Duodenal mucosa (tissue), 2 donors: ENCODE measurements around the gene PLEKHA8.

Experiments used
- H3K27ac ChIP-seq: one replicate; pipeline ENCODE4 v1.7.0; 2013; ENCODE audit warnings: low read depth, low read length
- H3K27me3 ChIP-seq, 2 donors: one replicate each; pipeline ENCODE4 v1.7.0; 2013; ENCODE audit warnings: low read length in 2 of 2, control low read depth in 1 of 2; ENCODE audit not compliant: insufficient read depth in 2 of 2, control insufficient read depth in 1 of 2
- H3K36me3 ChIP-seq, 2 donors: one replicate each; pipeline ENCODE4 v1.7.0; 2013; ENCODE audit warnings: low read length in 2 of 2, control low read depth in 1 of 2; ENCODE audit not compliant: insufficient read depth in 2 of 2, control insufficient read depth in 1 of 2
- H3K4me1 ChIP-seq, 2 donors: one replicate each; pipeline ENCODE4 v1.7.0; 2013; ENCODE audit warnings: low read length in 2 of 2, control low read depth in 1 of 2; ENCODE audit not compliant: insufficient read depth in 2 of 2, control insufficient read depth in 1 of 2
- H3K4me3 ChIP-seq, 2 donors: one replicate each; pipeline ENCODE4 v1.7.0; 2013; ENCODE audit warnings: low read length in 2 of 2, low read depth in 1 of 2
- H3K9ac ChIP-seq, 2 donors: one replicate each; pipeline ENCODE4 v1.7.0; 2013; ENCODE audit warnings: low read length in 2 of 2, low read depth in 1 of 2
- H3K9me3 ChIP-seq, 2 donors: one replicate each; pipeline ENCODE4 v1.7.0; 2013; ENCODE audit warnings: low read length in 2 of 2, control low read depth in 1 of 2; ENCODE audit not compliant: control insufficient read depth in 1 of 2

Gene PLEKHA8

GRCh38 chr7:30076411-30076810 is 48.2 kb downstream of the PLEKHA8 start:
- H3K4me1 ChIP-seq, result no peaks in the 10 kb centered on the region
- H3K4me3 ChIP-seq, result no peak overlapping the region
- peaks cover 0 to 14% of the 10 kb centered on the region in 2 donors for H3K36me3 ChIP-seq
- H3K27me3 ChIP-seq, result no peaks in the 10 kb centered on the region
- H3K9me3 ChIP-seq, result no peaks in the 10 kb centered on the region
- no peak overlapping the region for H3K9ac ChIP-seq
- no peak overlapping the region for H3K27ac ChIP-seq

GRCh38 chr7:30078280-30078679 is 50.1 kb downstream of the PLEKHA8 start:
- H3K36me3 ChIP-seq, result peaks cover 0 to 14% of the 10 kb centered on the region in 2 donors
- H3K4me3 ChIP-seq, result no peak overlapping the region
- H3K9ac ChIP-seq, result no peak overlapping the region
- H3K27me3 ChIP-seq, result no peaks in the 10 kb centered on the region
- H3K4me1 ChIP-seq, result no peaks in the 10 kb centered on the region
- H3K27ac ChIP-seq, result no peak overlapping the region
- no peaks in the 10 kb centered on the region for H3K9me3 ChIP-seq

- Histone ChIP-seq H3K9ac (no peak overlapping the region), H3K4me1 (no peaks in the 10 kb centered on the region), H3K27ac (no peak overlapping the region), H3K9me3 (no peaks in the 10 kb centered on the region), H3K36me3 (peaks cover 0 to 14% of the 10 kb centered on the region in 2 donors), H3K4me3 (no peak overlapping the region), H3K27me3 (no peaks in the 10 kb centered on the region)
Measured at GRCh38 chr7:30079880-30080279, 51.7 kb downstream of the PLEKHA8 start.

GRCh38 chr7:30080818-30081217 is 52.6 kb downstream of the PLEKHA8 start:
- no peaks in the 10 kb centered on the region for H3K27me3 ChIP-seq
- H3K36me3 ChIP-seq, result peaks cover 0 to 14% of the 10 kb centered on the region in 2 donors
- H3K9me3 ChIP-seq, result no peaks in the 10 kb centered on the region
- no peak overlapping the region for H3K4me3 ChIP-seq
- no peak overlapping the region for H3K27ac ChIP-seq
- no peaks in the 10 kb centered on the region for H3K4me1 ChIP-seq
- no peak overlapping the region for H3K9ac ChIP-seq

DNA sequence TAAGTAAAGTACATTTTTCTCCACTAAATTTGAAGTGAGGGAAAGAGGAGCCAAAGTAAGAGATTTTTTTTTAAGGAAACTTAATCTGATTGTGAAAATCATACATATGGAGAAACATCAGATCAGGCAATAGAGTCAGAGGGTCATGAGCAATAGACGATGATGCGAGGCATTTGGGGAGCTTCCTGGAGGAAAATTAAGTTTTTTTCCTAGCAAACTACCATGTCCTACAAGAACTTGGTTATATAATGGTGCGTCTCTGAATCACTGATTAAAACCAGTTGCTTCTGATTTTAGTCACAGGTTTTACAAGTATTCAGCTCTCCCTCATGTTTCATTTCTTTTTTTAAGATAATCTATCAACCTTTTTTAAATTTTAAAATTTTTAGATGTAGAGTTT is 54.5 kb downstream of the PLEKHA8 start:
- H3K27me3 ChIP-seq, result no peaks in the 10 kb centered on the region
- no peaks in the 10 kb centered on the region for H3K4me1 ChIP-seq
- no peaks in the 10 kb centered on the region for H3K9me3 ChIP-seq
- no peak overlapping the region for H3K27ac ChIP-seq
- H3K4me3 ChIP-seq, result no peak overlapping the region
- peaks cover 0 to 14% of the 10 kb centered on the region in 2 donors for H3K36me3 ChIP-seq
- no peak overlapping the region for H3K9ac ChIP-seq

DNA sequence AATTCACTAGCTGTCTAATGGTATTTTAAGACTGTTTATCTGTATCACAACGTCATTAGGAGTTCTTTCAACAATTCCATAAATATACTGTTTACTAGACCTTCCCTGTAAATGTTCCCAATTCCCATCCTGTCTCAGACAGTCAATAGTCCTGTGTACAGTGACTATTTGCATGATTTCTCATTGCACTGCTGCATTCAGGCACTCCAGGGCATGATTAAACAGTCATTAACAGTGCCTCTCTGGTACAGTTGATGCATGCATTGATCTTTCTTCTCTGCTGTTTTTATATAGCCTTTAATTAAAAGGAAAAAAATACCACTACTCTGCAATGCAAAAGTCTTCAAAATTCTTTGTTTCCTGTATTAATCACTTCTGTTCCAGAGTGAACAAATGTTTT is 55.1 kb downstream of the PLEKHA8 start:
- Histone ChIP-seq H3K9me3 (no peaks in the 10 kb centered on the region), H3K4me3 (no peak overlapping the region), H3K27ac (no peak overlapping the region), H3K27me3 (no peaks in the 10 kb centered on the region), H3K36me3 (peaks cover 0 to 13% of the 10 kb centered on the region in 2 donors), H3K4me1 (no peaks in the 10 kb centered on the region), H3K9ac (no peak overlapping the region)

- Histone ChIP-seq H3K4me3 (no peak overlapping the region), H3K27me3 (no peaks in the 10 kb centered on the region), H3K4me1 (no peaks in the 10 kb centered on the region), H3K27ac (no peak overlapping the region), H3K9me3 (no peaks in the 10 kb centered on the region), H3K9ac (no peak overlapping the region), H3K36me3 (peaks cover 0 to 4% of the 10 kb centered on the region in 2 donors)
Measured at GRCh38 chr7:30084212-30084611, 56.0 kb downstream of the PLEKHA8 start.

GRCh38 chr7:30086529-30086928 is 58.3 kb downstream of the PLEKHA8 start:
- H3K9ac ChIP-seq, result no peak overlapping the region
- no peaks in the 10 kb centered on the region for H3K4me1 ChIP-seq
- H3K27ac ChIP-seq, result no peak overlapping the region
- no peaks in the 10 kb centered on the region for H3K27me3 ChIP-seq
- no peak overlapping the region for H3K4me3 ChIP-seq
- H3K9me3 ChIP-seq, result no peaks in the 10 kb centered on the region
- H3K36me3 ChIP-seq, result no peaks in the 10 kb centered on the region

DNA sequence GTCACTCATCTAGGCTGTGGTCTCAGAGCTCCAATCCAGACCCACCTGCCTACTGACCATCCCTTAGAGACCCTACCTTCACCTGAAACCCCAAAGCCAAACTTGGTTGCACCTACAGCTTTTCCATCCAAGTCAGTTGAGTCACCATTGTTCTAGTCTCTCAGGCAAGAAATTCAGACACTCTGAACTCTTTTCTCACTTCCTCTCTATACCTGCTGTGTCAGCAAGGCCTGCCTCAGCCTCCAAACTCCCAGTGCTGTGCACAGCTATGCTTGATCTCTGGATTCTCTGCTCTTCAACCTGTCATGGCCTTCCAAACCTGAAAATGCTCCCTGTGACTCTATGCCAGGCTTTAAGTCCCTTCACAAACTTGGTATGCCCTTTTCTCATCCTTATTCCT is 59.2 kb downstream of the PLEKHA8 start:
- no peak overlapping the region for H3K4me3 ChIP-seq

DNA sequence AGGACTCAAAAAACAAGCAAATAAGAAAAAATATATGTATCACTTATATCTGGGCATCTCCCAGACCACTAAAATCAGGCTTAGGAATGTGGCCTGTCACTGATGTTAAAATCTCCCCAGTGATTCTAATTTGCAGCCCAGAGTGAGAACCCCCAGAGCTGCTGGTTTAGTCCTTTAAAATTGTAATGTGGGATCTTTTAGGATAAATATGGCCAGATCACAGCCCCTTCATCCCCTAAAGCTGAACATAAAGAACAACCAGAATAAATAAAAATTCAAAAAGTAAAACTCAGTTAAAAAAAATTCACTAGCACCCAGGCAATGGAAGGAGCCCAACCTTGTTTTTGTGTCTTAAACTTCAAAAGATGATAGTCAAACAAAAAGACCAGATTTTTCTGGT is 60.1 kb downstream of the PLEKHA8 start:
- Histone ChIP-seq H3K4me1 (no peaks in the 10 kb centered on the region), H3K9ac (no peak overlapping the region), H3K4me3 (no peak overlapping the region), H3K9me3 (no peaks in the 10 kb centered on the region), H3K27ac (no peak overlapping the region), H3K27me3 (no peaks in the 10 kb centered on the region), H3K36me3 (no peaks in the 10 kb centered on the region)

More for the DNA sequence above, 59.2 kb downstream of the PLEKHA8 start:
- Histone ChIP-seq H3K27me3 (no peaks in the 10 kb centered on the region), H3K9ac (no peak overlapping the region), H3K4me1 (no peaks in the 10 kb centered on the region), H3K36me3 (no peaks in the 10 kb centered on the region), H3K9me3 (no peaks in the 10 kb centered on the region), H3K27ac (no peak overlapping the region)

DNA sequence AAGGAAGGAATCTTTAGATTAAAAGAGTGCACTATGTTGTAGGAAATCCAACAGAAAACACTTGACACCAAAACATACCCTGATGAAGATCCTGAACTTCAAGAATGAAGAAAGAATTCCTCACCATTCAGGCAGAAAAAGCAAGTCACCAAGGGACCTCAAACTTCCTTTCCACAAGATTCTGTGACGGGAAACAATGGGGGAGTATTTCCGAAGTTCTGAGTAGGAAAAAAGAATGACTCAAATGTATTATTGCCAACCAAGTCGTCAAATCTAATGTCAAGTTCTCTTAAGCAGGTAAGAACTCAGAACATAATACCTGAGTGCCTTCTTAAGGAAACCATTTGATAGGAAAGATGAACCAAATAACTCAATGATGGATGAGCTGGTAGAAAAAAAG is 61.9 kb downstream of the PLEKHA8 start:
- Histone ChIP-seq H3K27me3 (no peaks in the 10 kb centered on the region), H3K4me3 (no peak overlapping the region), H3K9me3 (no peaks in the 10 kb centered on the region), H3K27ac (no peak overlapping the region), H3K4me1 (no peaks in the 10 kb centered on the region), H3K9ac (no peak overlapping the region), H3K36me3 (no peaks in the 10 kb centered on the region)
